Measurements from ENCODE around the gene TMA7.

GRCh38 chr3:48467110-48467454, 27.0 kb downstream of the TMA7 start:
- TF ChIP-seq CTCF (IDR thresholded peaks at IDR 0.05; ENCODE audit: insufficient read depth, low read length) (no peak), SPI1 (IDR thresholded peaks at IDR 0.05; ENCODE audit: borderline replicate concordance, low read depth) (no peak)

All from HL-60 (cell line).